ENCODE data around the gene LPAR6. TPM values are rescaled to one million over a fixed set of nuclear protein-coding genes. Genes with fewer than 3 reads are reported as not detected.
"Not testable (repeated sequence)": the region's sequence is repeated elsewhere in the genome, so short reads cannot be mapped to it uniquely, and the experiment has no call there.

The LPAR6 gene
- total RNA-seq, 1 donor from 2014 or later = 4.1 TPM

DNA sequence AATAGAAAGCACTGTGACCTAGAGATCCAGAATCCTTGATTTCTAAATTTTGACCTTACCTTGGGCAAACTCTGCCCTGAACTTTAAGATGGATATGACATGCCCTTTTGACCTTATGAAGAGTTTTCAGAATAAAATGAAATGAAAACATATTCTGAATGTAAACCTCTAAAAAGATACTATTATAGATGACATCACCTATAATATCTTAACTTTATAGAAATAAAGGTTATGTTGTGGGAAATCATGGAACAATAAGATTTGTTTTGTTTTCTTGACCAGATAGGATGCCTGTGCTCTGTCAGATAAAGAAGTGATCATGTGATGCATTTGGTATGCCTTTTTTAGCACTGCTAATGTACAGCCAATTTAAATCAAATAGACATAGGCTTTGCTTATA lies 13.1 kb upstream of the LPAR6 start:
- Mint-ChIP-seq H3K36me3 (ENCODE audit: low read depth, unreplicated experiment) (no peaks in the 10 kb centered on the region), H3K4me1 (ENCODE audit: low read depth, unreplicated experiment) (no peaks in the 10 kb centered on the region), H3K27ac (ENCODE audit: unreplicated experiment) (no peak overlapping the region), H3K27me3 (ENCODE audit: low read depth, unreplicated experiment) (no peaks in the 10 kb centered on the region), H3K9me3 (ENCODE audit: unreplicated experiment) (peaks cover 6% of the 10 kb centered on the region), H3K4me3 (ENCODE audit: unreplicated experiment) (no peak overlapping the region)
- TF ChIP-seq, protein P1, sequence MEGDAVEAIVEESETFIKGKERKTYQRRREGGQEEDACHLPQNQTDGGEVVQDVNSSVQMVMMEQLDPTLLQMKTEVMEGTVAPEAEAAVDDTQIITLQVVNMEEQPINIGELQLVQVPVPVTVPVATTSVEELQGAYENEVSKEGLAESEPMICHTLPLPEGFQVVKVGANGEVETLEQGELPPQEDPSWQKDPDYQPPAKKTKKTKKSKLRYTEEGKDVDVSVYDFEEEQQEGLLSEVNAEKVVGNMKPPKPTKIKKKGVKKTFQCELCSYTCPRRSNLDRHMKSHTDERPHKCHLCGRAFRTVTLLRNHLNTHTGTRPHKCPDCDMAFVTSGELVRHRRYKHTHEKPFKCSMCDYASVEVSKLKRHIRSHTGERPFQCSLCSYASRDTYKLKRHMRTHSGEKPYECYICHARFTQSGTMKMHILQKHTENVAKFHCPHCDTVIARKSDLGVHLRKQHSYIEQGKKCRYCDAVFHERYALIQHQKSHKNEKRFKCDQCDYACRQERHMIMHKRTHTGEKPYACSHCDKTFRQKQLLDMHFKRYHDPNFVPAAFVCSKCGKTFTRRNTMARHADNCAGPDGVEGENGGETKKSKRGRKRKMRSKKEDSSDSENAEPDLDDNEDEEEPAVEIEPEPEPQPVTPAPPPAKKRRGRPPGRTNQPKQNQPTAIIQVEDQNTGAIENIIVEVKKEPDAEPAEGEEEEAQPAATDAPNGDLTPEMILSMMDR (IDR thresholded peaks at IDR 0.05; ENCODE audit: insufficient read depth, low read depth, low read length) = no peak
- TF ChIP-seq EZH2 (IDR thresholded peaks at IDR 0.05; ENCODE audit: insufficient read depth, low read length) = no peak
- Histone ChIP-seq H3K27ac (ENCODE audit: low read depth, low read length) (no peak overlapping the region), H3K27me3 (ENCODE audit: insufficient read depth, low read length) (no peaks in the 10 kb centered on the region), H3K4me1 (ENCODE audit: insufficient read depth, low read length) (no peaks in the 10 kb centered on the region), H3K4me3 (ENCODE audit: insufficient read depth, low read depth, low read length) (no peak overlapping the region), H3K36me3 (ENCODE audit: insufficient read depth, low read length) (no peaks in the 10 kb centered on the region), H2AFZ (ENCODE audit: low read depth, low read length) (no peak overlapping the region), H3K4me2 (ENCODE audit: low read length) (no peak overlapping the region), H3K79me2 (ENCODE audit: insufficient read depth, low read length) (no peaks in the 10 kb centered on the region), H3K9me3 (ENCODE audit: insufficient read depth, low read depth, low read length) (no peaks in the 10 kb centered on the region), H4K20me1 (ENCODE audit: insufficient read depth, low read length) (no peaks in the 10 kb centered on the region), H3K9ac (ENCODE audit: low read length) (no peak overlapping the region)
- FAIRE-seq (no peak), DNase-seq (ENCODE audit: low read depth) (no peak)

DNA sequence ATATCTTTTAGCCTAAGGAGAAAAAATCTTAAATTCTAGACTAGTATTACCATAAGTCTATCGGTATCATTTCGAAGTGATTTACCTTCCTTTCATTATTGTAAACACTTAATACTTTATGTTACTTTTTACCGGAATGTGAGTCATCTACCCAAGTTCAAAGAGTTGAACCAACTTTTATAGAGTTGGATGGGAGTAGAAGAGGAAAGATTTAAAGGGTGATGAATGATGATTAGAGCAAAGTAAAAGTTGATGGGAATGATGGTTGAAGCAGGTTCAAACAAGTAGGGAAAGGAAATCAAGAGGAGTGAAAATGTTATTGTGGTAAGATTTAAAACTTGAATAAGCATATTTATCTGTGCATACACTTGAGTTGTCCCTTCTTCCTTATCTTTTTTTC lies 11.3 kb upstream of the LPAR6 start:
- peaks cover 3% of the 10 kb centered on the region for H3K36me3 Mint-ChIP-seq (ENCODE audit: low read depth, unreplicated experiment)
- H3K9ac ChIP-seq (ENCODE audit: low read length) = no peak overlapping the region
- DNase-seq (ENCODE audit: low read depth) = no peak
- H3K4me1 Mint-ChIP-seq (ENCODE audit: low read depth, unreplicated experiment) = no peaks in the 10 kb centered on the region
- no peaks in the 10 kb centered on the region for H3K36me3 ChIP-seq (ENCODE audit: insufficient read depth, low read length)
- H3K27me3 Mint-ChIP-seq (ENCODE audit: low read depth, unreplicated experiment) = no peaks in the 10 kb centered on the region
- H3K4me2 ChIP-seq (ENCODE audit: low read length) = no peak overlapping the region
- FAIRE-seq = no peak
- H3K79me2 ChIP-seq (ENCODE audit: insufficient read depth, low read length) = no peaks in the 10 kb centered on the region
- H2AFZ ChIP-seq (ENCODE audit: low read depth, low read length) = no peak overlapping the region
- no peaks in the 10 kb centered on the region for H3K27me3 ChIP-seq (ENCODE audit: insufficient read depth, low read length)
- no peaks in the 10 kb centered on the region for H4K20me1 ChIP-seq (ENCODE audit: insufficient read depth, low read length)
- TF ChIP-seq EZH2 (IDR thresholded peaks at IDR 0.05; ENCODE audit: insufficient read depth, low read length) = no peak
- TF ChIP-seq, protein P1 (IDR thresholded peaks at IDR 0.05; ENCODE audit: insufficient read depth, low read depth, low read length) = no peak
- no peak overlapping the region for H3K27ac ChIP-seq (ENCODE audit: low read depth, low read length)
- peaks cover 19% of the 10 kb centered on the region for H3K9me3 Mint-ChIP-seq (ENCODE audit: unreplicated experiment)
- H3K4me3 Mint-ChIP-seq (ENCODE audit: unreplicated experiment) = no peak overlapping the region
- H3K27ac Mint-ChIP-seq (ENCODE audit: unreplicated experiment) = no peak overlapping the region
- no peaks in the 10 kb centered on the region for H3K4me1 ChIP-seq (ENCODE audit: insufficient read depth, low read length)
- H3K9me3 ChIP-seq (ENCODE audit: insufficient read depth, low read depth, low read length) = no peaks in the 10 kb centered on the region
- H3K4me3 ChIP-seq (ENCODE audit: insufficient read depth, low read depth, low read length) = no peak overlapping the region

DNA sequence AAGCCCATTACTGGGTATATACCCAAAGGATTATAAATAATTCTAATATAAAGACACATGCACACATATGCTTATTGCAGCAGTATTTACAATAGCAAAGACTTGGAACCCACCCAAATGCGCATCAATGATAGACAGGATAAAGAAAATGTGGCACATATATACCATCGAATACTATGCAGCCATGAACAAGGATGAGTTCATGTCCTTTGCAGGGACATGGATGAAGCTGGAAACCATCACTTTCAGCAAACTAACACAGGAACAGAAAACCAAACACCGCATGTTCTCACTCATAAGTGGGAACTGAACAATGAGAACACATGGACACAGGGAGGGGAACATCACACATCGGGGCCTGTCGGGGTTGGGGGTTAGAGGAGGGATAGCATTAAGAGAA lies 9.1 kb upstream of the LPAR6 start:
- Mint-ChIP-seq H3K36me3 (ENCODE audit: low read depth, unreplicated experiment) (peaks cover 13% of the 10 kb centered on the region), H3K9me3 (ENCODE audit: unreplicated experiment) (peaks cover 23% of the 10 kb centered on the region)
- not testable (repeated sequence) for H3K4me3 ChIP-seq (ENCODE audit: insufficient read depth, low read depth, low read length); H4K20me1 ChIP-seq (ENCODE audit: insufficient read depth, low read length); H3K27me3 Mint-ChIP-seq (ENCODE audit: low read depth, unreplicated experiment); H3K9me3 ChIP-seq (ENCODE audit: insufficient read depth, low read depth, low read length); DNase-seq (ENCODE audit: low read depth); H3K27ac ChIP-seq (ENCODE audit: low read depth, low read length); H3K4me1 ChIP-seq (ENCODE audit: insufficient read depth, low read length); H3K4me3 Mint-ChIP-seq (ENCODE audit: unreplicated experiment); FAIRE-seq; H3K36me3 ChIP-seq (ENCODE audit: insufficient read depth, low read length); H3K9ac ChIP-seq (ENCODE audit: low read length); H3K4me2 ChIP-seq (ENCODE audit: low read length); H2AFZ ChIP-seq (ENCODE audit: low read depth, low read length); H3K27ac Mint-ChIP-seq (ENCODE audit: unreplicated experiment); H3K4me1 Mint-ChIP-seq (ENCODE audit: low read depth, unreplicated experiment); H3K27me3 ChIP-seq (ENCODE audit: insufficient read depth, low read length); H3K79me2 ChIP-seq (ENCODE audit: insufficient read depth, low read length)
